Body of pancreas (tissue), 4 donors: ENCODE measurements around the gene FKBP10.

Experiments used
- POLR2A ChIP-seq, 3 donors: fragments of 450-650 bp; IDR thresholded peaks; one replicate each; pipeline ENCODE4 v1.6.1; 2016; ENCODE audit warnings: antibody characterized with exemption in 3 of 3, mild to moderate bottlenecking in 2 of 3
- TF ChIP-seq, protein P1 (sequence below), 7 experiments: fragments of 450-650 bp in 4 of 7; fragments of 200-600 bp in 3 of 7; sonication (generic) in 3 of 7; IDR thresholded peaks; one replicate each; pipeline ENCODE4 v1.5.1; 2016 to 2019; ENCODE audit warnings: antibody characterized with exemption in 7 of 7

DNA sequence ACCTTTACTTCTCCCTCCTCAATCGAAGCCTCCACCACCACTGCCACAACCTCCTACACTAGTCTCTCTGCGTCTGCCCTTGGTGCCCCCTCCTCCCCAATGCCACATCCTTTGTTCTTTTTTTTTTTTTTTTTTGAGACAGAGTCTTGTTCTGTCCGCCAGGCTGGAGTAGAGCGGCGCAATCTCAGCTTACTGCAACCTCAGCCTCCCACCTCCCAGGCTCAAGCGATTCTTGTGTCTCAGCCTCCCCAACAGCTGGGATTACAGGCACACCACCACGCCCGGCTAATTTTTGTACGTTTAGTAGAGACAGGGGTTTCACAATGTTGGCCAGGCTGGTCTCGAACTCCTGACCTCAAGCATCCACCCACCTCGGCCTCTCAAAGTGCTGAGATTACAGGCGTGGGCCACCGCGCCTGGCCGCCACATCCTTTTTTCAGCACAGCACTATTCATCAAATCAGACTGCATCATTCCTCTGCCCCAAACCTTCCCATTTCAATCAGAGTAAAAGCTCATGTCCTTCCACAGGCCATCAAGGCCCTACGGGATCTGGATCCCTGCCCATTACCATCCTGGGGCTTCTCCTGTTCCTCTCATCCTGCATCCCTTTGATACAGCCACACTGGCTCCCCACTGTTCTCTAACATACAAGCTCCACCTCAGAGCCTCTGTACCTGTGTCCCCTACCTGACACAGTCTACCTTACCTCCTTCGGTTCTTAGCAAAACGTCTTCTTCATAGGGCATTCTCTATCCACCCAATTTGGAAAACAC lies 50.5 kb downstream of the FKBP10 start:
- no peak for TF ChIP-seq POLR2A (IDR thresholded peaks at IDR 0.05)
- TF ChIP-seq, protein P1, sequence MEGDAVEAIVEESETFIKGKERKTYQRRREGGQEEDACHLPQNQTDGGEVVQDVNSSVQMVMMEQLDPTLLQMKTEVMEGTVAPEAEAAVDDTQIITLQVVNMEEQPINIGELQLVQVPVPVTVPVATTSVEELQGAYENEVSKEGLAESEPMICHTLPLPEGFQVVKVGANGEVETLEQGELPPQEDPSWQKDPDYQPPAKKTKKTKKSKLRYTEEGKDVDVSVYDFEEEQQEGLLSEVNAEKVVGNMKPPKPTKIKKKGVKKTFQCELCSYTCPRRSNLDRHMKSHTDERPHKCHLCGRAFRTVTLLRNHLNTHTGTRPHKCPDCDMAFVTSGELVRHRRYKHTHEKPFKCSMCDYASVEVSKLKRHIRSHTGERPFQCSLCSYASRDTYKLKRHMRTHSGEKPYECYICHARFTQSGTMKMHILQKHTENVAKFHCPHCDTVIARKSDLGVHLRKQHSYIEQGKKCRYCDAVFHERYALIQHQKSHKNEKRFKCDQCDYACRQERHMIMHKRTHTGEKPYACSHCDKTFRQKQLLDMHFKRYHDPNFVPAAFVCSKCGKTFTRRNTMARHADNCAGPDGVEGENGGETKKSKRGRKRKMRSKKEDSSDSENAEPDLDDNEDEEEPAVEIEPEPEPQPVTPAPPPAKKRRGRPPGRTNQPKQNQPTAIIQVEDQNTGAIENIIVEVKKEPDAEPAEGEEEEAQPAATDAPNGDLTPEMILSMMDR (IDR thresholded peaks at IDR 0.05) = no peak
